Measurements from ENCODE around the gene TMEM115. TPM values are rescaled to one million over a fixed set of nuclear protein-coding genes. Genes with fewer than 3 reads are reported as not detected.

The TMEM115 gene
- total and polyA plus RNA-seq, 2 donors (not counting 3 experiments of a cell fraction or from before 2014, with no cell fraction given), result 44.7 to 65.5 TPM

Other genes starting within 250 kb of the TMEM115 start
- 99.1 and 143 TPM in 2 replicates for gene SEMA3F, start 204.2 kb downstream of the TMEM115 start, total RNA-seq
- gene SEMA3F, start 204.2 kb downstream of the TMEM115 start, polyA plus RNA-seq, result 64.8 and 65.8 TPM in 2 replicates
- 0.77 and 0.78 TPM in 2 replicates for gene GNAT1, start 167.9 kb downstream of the TMEM115 start, total RNA-seq
- gene GNAT1, start 167.9 kb downstream of the TMEM115 start, polyA plus RNA-seq, result 0.05 TPM in 1 of 2 replicates, not detected in the other
- 0.60 and 0.65 TPM in 2 replicates for gene SLC38A3, start 154.2 kb downstream of the TMEM115 start, total RNA-seq
- gene SLC38A3, start 154.2 kb downstream of the TMEM115 start, polyA plus RNA-seq, result 0.94 and 1.1 TPM in 2 replicates
- 767 and 773 TPM in 2 replicates for gene GNAI2, start 123.3 kb downstream of the TMEM115 start, total RNA-seq
- gene GNAI2, start 123.3 kb downstream of the TMEM115 start, polyA plus RNA-seq, result 1,875 and 2,290 TPM in 2 replicates
- 0.97 and 1.5 TPM in 2 replicates for gene SEMA3B, start 90.4 kb downstream of the TMEM115 start, total RNA-seq
- gene SEMA3B, start 90.4 kb downstream of the TMEM115 start, polyA plus RNA-seq, result 1.2 and 1.4 TPM in 2 replicates
- not detected in 2 replicates for gene LSMEM2, start 80.4 kb downstream of the TMEM115 start, total RNA-seq
- not detected in 2 replicates for gene LSMEM2, start 80.4 kb downstream of the TMEM115 start, polyA plus RNA-seq
- gene IFRD2, start 67.1 kb downstream of the TMEM115 start, total RNA-seq, result 109 and 111 TPM in 2 replicates
- gene IFRD2, start 67.1 kb downstream of the TMEM115 start, polyA plus RNA-seq, result 99.4 and 101 TPM in 2 replicates
- gene HYAL3, start 60.1 kb downstream of the TMEM115 start, total RNA-seq, result 3.8 and 4.8 TPM in 2 replicates
- gene HYAL3, start 60.1 kb downstream of the TMEM115 start, polyA plus RNA-seq, result 11.5 and 12.8 TPM in 2 replicates
- 9.0 and 9.7 TPM in 2 replicates for gene NAA80, start 60.1 kb downstream of the TMEM115 start, total RNA-seq
- 13.1 and 17.7 TPM in 2 replicates for gene NAA80, start 60.1 kb downstream of the TMEM115 start, polyA plus RNA-seq
- gene HYAL1, start 55.9 kb downstream of the TMEM115 start, total RNA-seq, result 1.6 and 2.2 TPM in 2 replicates
- gene HYAL1, start 55.9 kb downstream of the TMEM115 start, polyA plus RNA-seq, result 3.3 and 3.8 TPM in 2 replicates
- gene HYAL2, start 36.8 kb downstream of the TMEM115 start, total RNA-seq, result 266 and 279 TPM in 2 replicates
- 970 and 1,145 TPM in 2 replicates for gene HYAL2, start 36.8 kb downstream of the TMEM115 start, polyA plus RNA-seq
- 30.0 and 31.0 TPM in 2 replicates for gene TUSC2, start 31.3 kb downstream of the TMEM115 start, total RNA-seq
- gene TUSC2, start 31.3 kb downstream of the TMEM115 start, polyA plus RNA-seq, result 84.8 and 89.0 TPM in 2 replicates
- 27.0 and 31.9 TPM in 2 replicates for gene RASSF1, start 18.7 kb downstream of the TMEM115 start, total RNA-seq
- 52.2 and 59.7 TPM in 2 replicates for gene RASSF1, start 18.7 kb downstream of the TMEM115 start, polyA plus RNA-seq
- gene ZMYND10, start 13.8 kb downstream of the TMEM115 start, total RNA-seq, result 0.38 and 0.51 TPM in 2 replicates
- 0.25 and 0.33 TPM in 2 replicates for gene ZMYND10, start 13.8 kb downstream of the TMEM115 start, polyA plus RNA-seq
- gene NPRL2, start 8.7 kb downstream of the TMEM115 start, total RNA-seq, result 13.4 and 14.5 TPM in 2 replicates
- 30.6 and 33.5 TPM in 2 replicates for gene NPRL2, start 8.7 kb downstream of the TMEM115 start, polyA plus RNA-seq
- gene CYB561D2, start 8.7 kb downstream of the TMEM115 start, total RNA-seq, result 13.6 and 16.3 TPM in 2 replicates
- 46.0 and 55.8 TPM in 2 replicates for gene CYB561D2, start 8.7 kb downstream of the TMEM115 start, polyA plus RNA-seq
- not detected in 2 replicates for gene CACNA2D2, start 144.1 kb upstream of the TMEM115 start, total RNA-seq
- 0.15 and 0.21 TPM in 2 replicates for gene CACNA2D2, start 144.1 kb upstream of the TMEM115 start, polyA plus RNA-seq
- 1.7 and 2.6 TPM in 2 replicates for gene C3orf18, start 208.2 kb upstream of the TMEM115 start, total RNA-seq
- gene C3orf18, start 208.2 kb upstream of the TMEM115 start, polyA plus RNA-seq, result 2.7 and 2.9 TPM in 2 replicates
- gene HEMK1, start 210.0 kb upstream of the TMEM115 start, total RNA-seq, result 12.0 and 15.2 TPM in 2 replicates
- 14.2 and 15.9 TPM in 2 replicates for gene HEMK1, start 210.0 kb upstream of the TMEM115 start, polyA plus RNA-seq